Measurements from ENCODE around the gene DDN.

The DDN gene

GRCh38 chr12:49010092-49010668, 11.0 kb upstream of the DDN start:
- no peak for DNase-seq

GRCh38 chr12:49008943-49009342, 9.8 kb upstream of the DDN start:
- peak; percentile 22 for DNase-seq

GRCh38 chr12:49000346-49000745, 1.2 kb upstream of the DDN start:
- DNase-seq, result no peak

- peak; percentile 81 for DNase-seq
Measured at GRCh38 chr12:48998497-48999353, 450 bp downstream of the DDN start.

GRCh38 chr12:48997719-48998496, 1.3 kb downstream of the DDN start:
- DNase-seq, result peak; percentile 85

- peak; percentile 94 for DNase-seq
Measured at GRCh38 chr12:48996794-48997718, 2.1 kb downstream of the DDN start.

- DNase-seq, result peak; percentile 93
Measured at GRCh38 chr12:48995086-48995879, 3.9 kb downstream of the DDN start.

GRCh38 chr12:48994224-48995085, 4.7 kb downstream of the DDN start:
- no peak for DNase-seq

- no peak for DNase-seq
Measured at GRCh38 chr12:48993787-48994186, 5.4 kb downstream of the DDN start.

- peak; percentile 50 for DNase-seq
Measured at GRCh38 chr12:48991247-48992050, 7.7 kb downstream of the DDN start.

- peak; percentile 85 for DNase-seq
Measured at GRCh38 chr12:48990552-48990951, 8.6 kb downstream of the DDN start.

GRCh38 chr12:48988030-48988649, 11.0 kb downstream of the DDN start:
- DNase-seq, result peak; percentile 75

GRCh38 chr12:48986720-48987291, 12.4 kb downstream of the DDN start:
- DNase-seq, result no peak

- DNase-seq, result no peak
Measured at GRCh38 chr12:48985901-48986300, 13.3 kb downstream of the DDN start.

- no peak for DNase-seq
Measured at GRCh38 chr12:48985475-48985897, 13.7 kb downstream of the DDN start.

GRCh38 chr12:48982397-48983080, 16.6 kb downstream of the DDN start:
- DNase-seq, result no peak

- DNase-seq, result no peak
Measured at GRCh38 chr12:48981757-48982157, 17.4 kb downstream of the DDN start.
